ENCODE results near the gene ZNF25. TPM values are rescaled to one million over a fixed set of nuclear protein-coding genes. Genes with fewer than 3 reads are reported as not detected.
"Not testable (repeated sequence)": the region's sequence is repeated elsewhere in the genome, so short reads cannot be mapped to it uniquely, and the experiment has no call there.

Gene ZNF25
- total and polyA plus RNA-seq, 9 donors: 10.8 to 22.5 (median 17.2) TPM

- Histone ChIP-seq H3K4me1 (ENCODE audit: insufficient read depth) (no peaks in the 10 kb centered on the region), H3K36me3 (no peaks in the 10 kb centered on the region), H3K4me3 (no peak overlapping the region), H3K27ac (no peak overlapping the region), H3K9me3 (no peaks in the 10 kb centered on the region), H3K27me3 (no peaks in the 10 kb centered on the region)
- TF ChIP-seq POLR2A (IDR thresholded peaks at IDR 0.05) (no peak), CTCF (IDR thresholded peaks at IDR 0.05) (no peak), EP300 (IDR thresholded peaks at IDR 0.05) (no peak)
- intact Hi-C loops (cut with DNase I): no loop called here
- no peak for DNase-seq
Measured at GRCh38 chr10:37947526-37947925, 28.9 kb downstream of the ZNF25 start.

GRCh38 chr10:37937864-37938263, 38.6 kb downstream of the ZNF25 start:
- H3K27ac ChIP-seq: no peak overlapping the region
- intact Hi-C loops (cut with DNase I): no loop called here
- no peak overlapping the region for H3K4me3 ChIP-seq
- no peaks in the 10 kb centered on the region for H3K36me3 ChIP-seq
- no peak for DNase-seq
- no peaks in the 10 kb centered on the region for H3K27me3 ChIP-seq
- 77 to 79% (median 77%) methylated on average over 5 of the region's 5 CpGs for WGBS, 3 donors
- no peak for TF ChIP-seq EP300 (IDR thresholded peaks at IDR 0.05)
- TF ChIP-seq POLR2A (IDR thresholded peaks at IDR 0.05): no peak
- no peak for TF ChIP-seq CTCF (IDR thresholded peaks at IDR 0.05)
- H3K4me1 ChIP-seq (ENCODE audit: insufficient read depth): no peaks in the 10 kb centered on the region
- H3K9me3 ChIP-seq: no peaks in the 10 kb centered on the region

- no peaks in the 10 kb centered on the region for H3K36me3 ChIP-seq
- intact Hi-C loops (cut with DNase I): no loop called here
- no peak overlapping the region for H3K4me3 ChIP-seq
- TF ChIP-seq CTCF (IDR thresholded peaks at IDR 0.05) (no peak), EP300 (IDR thresholded peaks at IDR 0.05) (no peak), POLR2A (IDR thresholded peaks at IDR 0.05) (no peak)
- DNase-seq: no peak
- H3K4me1 ChIP-seq (ENCODE audit: insufficient read depth): no peaks in the 10 kb centered on the region
- H3K27me3 ChIP-seq: no peaks in the 10 kb centered on the region
- 9 to 20% (median 19%) methylated on average over 2 of the region's 2 CpGs for WGBS, 3 donors
- H3K27ac ChIP-seq: no peak overlapping the region
- H3K9me3 ChIP-seq: no peaks in the 10 kb centered on the region
Measured at GRCh38 chr10:37934791-37935190, 41.7 kb downstream of the ZNF25 start.

- H3K9me3 ChIP-seq: no peaks in the 10 kb centered on the region
- WGBS, 3 donors: 48 to 59% (median 49%) methylated on average over 2 of the region's 2 CpGs
Measured at GRCh38 chr10:37930423-37930822, 46.0 kb downstream of the ZNF25 start.

DNA sequence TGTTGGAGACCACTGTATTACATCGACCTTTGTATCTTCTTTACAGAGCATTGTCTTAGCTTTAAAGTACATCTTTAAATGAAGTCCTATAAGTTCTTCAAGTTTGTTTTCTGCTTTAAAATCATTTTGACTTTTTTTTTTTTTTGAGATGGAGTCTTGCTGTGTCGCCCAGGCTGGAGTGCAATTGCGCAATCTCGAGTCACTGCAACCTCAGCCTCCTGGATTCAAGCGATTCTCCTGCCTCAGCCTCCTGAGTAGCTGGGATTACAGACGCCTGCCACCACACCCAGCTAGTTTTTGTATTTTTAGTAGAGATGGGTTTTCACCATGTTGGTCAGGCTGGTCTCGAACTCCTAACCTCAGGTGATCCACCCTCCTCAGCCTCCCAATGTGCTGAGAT, 68.3 kb downstream of the ZNF25 start:
- H3K4me1 ChIP-seq (ENCODE audit: insufficient read depth); H3K4me3 ChIP-seq; H3K36me3 ChIP-seq; H3K9me3 ChIP-seq; intact Hi-C loops (cut with DNase I); DNase-seq; H3K27me3 ChIP-seq; H3K27ac ChIP-seq: not testable (repeated sequence)
- 77 to 86% (median 79%) methylated on average over 7 of the region's 7 CpGs for WGBS, 3 donors

More at GRCh38 chr10:37930423-37930822, 46.0 kb downstream of the ZNF25 start:
- no peak for DNase-seq
- intact Hi-C loops (cut with DNase I): no loop called here
- Histone ChIP-seq H3K27ac (no peak overlapping the region), H3K4me1 (ENCODE audit: insufficient read depth) (no peaks in the 10 kb centered on the region), H3K36me3 (no peaks in the 10 kb centered on the region), H3K4me3 (no peak overlapping the region), H3K27me3 (no peaks in the 10 kb centered on the region)
- TF ChIP-seq POLR2A (IDR thresholded peaks at IDR 0.05): no peak
- TF ChIP-seq CTCF (IDR thresholded peaks at IDR 0.05): no peak
- no peak for TF ChIP-seq EP300 (IDR thresholded peaks at IDR 0.05)
